SU-DHL-6 (cell line): Measurements from ENCODE around the gene HIPK2.

Source experiments
- EZH2phosphoT487 ChIP-seq: fragments of 200-600 bp; sonication (generic), shearing (Covaris generic); conservative IDR thresholded peaks from 2 replicates; pipeline ENCODE4 v1.6.1; 2018; ENCODE audit warnings: mild to moderate bottlenecking, antibody characterized with exemption, low read length, moderate library complexity, mixed read lengths
- TF ChIP-seq, protein P1 (sequence below): fragments of 200-600 bp; sonication (generic); IDR thresholded peaks from one replicate; pipeline ENCODE4 v1.5.1; 2017; ENCODE audit warnings: antibody characterized with exemption, mild to moderate bottlenecking, low read length, moderate library complexity; ENCODE audit not compliant: insufficient read depth, poor library complexity, severe bottlenecking

DNA sequence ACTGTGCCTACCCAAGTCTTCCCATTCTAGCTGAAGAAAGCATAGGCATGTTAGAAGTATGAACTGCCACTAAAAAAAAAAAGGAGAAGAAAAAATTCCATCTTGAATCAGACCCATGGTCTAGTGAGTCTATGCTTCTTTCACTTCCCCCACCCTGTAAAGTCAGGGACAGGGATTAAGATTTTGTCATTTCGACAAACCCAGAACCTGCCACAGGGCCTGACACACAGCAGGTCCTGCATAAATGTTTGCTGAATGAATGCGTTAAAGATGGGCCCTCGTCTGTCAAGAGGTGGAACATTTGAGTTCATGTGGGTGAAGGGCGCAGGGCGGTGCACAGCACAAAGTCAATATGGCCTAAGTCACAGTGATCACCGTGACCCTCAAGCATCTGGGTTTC lies 4.9 kb downstream of the HIPK2 start:
- TF ChIP-seq, protein P1, sequence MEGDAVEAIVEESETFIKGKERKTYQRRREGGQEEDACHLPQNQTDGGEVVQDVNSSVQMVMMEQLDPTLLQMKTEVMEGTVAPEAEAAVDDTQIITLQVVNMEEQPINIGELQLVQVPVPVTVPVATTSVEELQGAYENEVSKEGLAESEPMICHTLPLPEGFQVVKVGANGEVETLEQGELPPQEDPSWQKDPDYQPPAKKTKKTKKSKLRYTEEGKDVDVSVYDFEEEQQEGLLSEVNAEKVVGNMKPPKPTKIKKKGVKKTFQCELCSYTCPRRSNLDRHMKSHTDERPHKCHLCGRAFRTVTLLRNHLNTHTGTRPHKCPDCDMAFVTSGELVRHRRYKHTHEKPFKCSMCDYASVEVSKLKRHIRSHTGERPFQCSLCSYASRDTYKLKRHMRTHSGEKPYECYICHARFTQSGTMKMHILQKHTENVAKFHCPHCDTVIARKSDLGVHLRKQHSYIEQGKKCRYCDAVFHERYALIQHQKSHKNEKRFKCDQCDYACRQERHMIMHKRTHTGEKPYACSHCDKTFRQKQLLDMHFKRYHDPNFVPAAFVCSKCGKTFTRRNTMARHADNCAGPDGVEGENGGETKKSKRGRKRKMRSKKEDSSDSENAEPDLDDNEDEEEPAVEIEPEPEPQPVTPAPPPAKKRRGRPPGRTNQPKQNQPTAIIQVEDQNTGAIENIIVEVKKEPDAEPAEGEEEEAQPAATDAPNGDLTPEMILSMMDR = no peak
- no peak for TF ChIP-seq EZH2phosphoT487
